Keratinocyte (primary cell): ENCODE results near the gene TTLL5. TPM values are rescaled to one million over a fixed set of nuclear protein-coding genes. Genes with fewer than 3 reads are reported as not detected.

Source experiments
- DNase-seq: peaks from one replicate; pipeline ENCODE4 v3.0.0-alpha.2; 2011; ENCODE audit warnings: low read depth, missing footprints, low spot score
- FAIRE-seq: peaks from 2 replicates; lab custom pipeline; 2011; peaks lifted over from hg19 to GRCh38; lab: Jason Lieb, UNC
- H2AFZ ChIP-seq: 2 replicates; pipeline ENCODE4 v1.6.0; 2012; ENCODE audit warnings: low read length, control low read depth, inconsistent platforms; ENCODE audit not compliant: control insufficient read depth
- H3K27ac ChIP-seq: 2 replicates; pipeline ENCODE4 v1.5.1; 2011; ENCODE audit warnings: low read length; ENCODE audit not compliant: control insufficient read depth, insufficient read depth
- H3K27me3 ChIP-seq: 3 replicates; pipeline ENCODE4 v1.6.0; 2011; ENCODE audit warnings: low read length; ENCODE audit not compliant: control insufficient read depth, insufficient read depth; ENCODE audit errors: extremely low read depth
- H3K36me3 ChIP-seq, 2 experiments: 2 replicates in 1 of 2; 3 replicates in 1 of 2; pipeline ENCODE4 v1.5.1; 2011; ENCODE audit warnings: low read length in 2 of 2, mild to moderate bottlenecking in 1 of 2; ENCODE audit not compliant: control insufficient read depth in 2 of 2, insufficient read depth in 2 of 2; ENCODE audit errors: extremely low read depth in 1 of 2
- H3K4me1 ChIP-seq: 3 replicates; pipeline ENCODE4 v1.5.1; 2011; ENCODE audit warnings: low read length; ENCODE audit not compliant: control insufficient read depth, insufficient read depth; ENCODE audit errors: extremely low read depth
- H3K4me2 ChIP-seq: 3 replicates; pipeline ENCODE4 v1.6.0; 2011; ENCODE audit warnings: low read depth, low read length; ENCODE audit not compliant: control insufficient read depth, insufficient read depth; ENCODE audit errors: extremely low read depth
- H3K4me3 ChIP-seq, 3 experiments: fragments of 200-600 bp in 1 of 3; sonication (generic) in 1 of 3; 2 replicates in 2 of 3; 3 replicates in 1 of 3; pipeline ENCODE4 v1.5.1; 2011 to 2016; ENCODE audit warnings: low read length in 3 of 3, mild to moderate bottlenecking in 3 of 3, control low read depth in 2 of 3, inconsistent platforms in 1 of 3, low read depth in 1 of 3, mixed read lengths in 1 of 3, mixed run types in 1 of 3, moderate library complexity in 1 of 3; ENCODE audit not compliant: control insufficient read depth in 2 of 3, insufficient read depth in 2 of 3; ENCODE audit errors: extremely low read depth in 1 of 3
- H3K79me2 ChIP-seq: 2 replicates; pipeline ENCODE4 v1.6.0; 2012; ENCODE audit warnings: low read length; ENCODE audit not compliant: control insufficient read depth, insufficient read depth
- H3K9ac ChIP-seq: 3 replicates; pipeline ENCODE4 v1.6.0; 2011; ENCODE audit warnings: low read length; ENCODE audit not compliant: control insufficient read depth, insufficient read depth; ENCODE audit errors: extremely low read depth
- H3K9me1 ChIP-seq: 3 replicates; pipeline ENCODE4 v1.6.0; 2011; ENCODE audit warnings: low read length; ENCODE audit not compliant: control insufficient read depth, insufficient read depth; ENCODE audit errors: extremely low read depth
- H3K9me3 ChIP-seq: 2 replicates; pipeline ENCODE4 v1.5.1; 2012; ENCODE audit warnings: low read depth, low read length; ENCODE audit not compliant: control insufficient read depth
- H4K20me1 ChIP-seq: 3 replicates; pipeline ENCODE4 v1.6.0; 2011; ENCODE audit warnings: low read length; ENCODE audit not compliant: control insufficient read depth, insufficient read depth; ENCODE audit errors: extremely low read depth
- EZH2 ChIP-seq: IDR thresholded peaks from one replicate; pipeline ENCODE4 v1.6.1; 2012; ENCODE audit warnings: inconsistent platforms, mild to moderate bottlenecking, low read length, moderate library complexity
- dilution Hi-C: fragments of 300-500 bp; cut with MboI; formaldehyde crosslinking; loops from one replicate; pipeline ENCODE4 v1.7.0; 2020; ENCODE audit warnings: low sequenced_read_pairs; ENCODE audit not compliant: extremely low pct_ligation_motif_present
- polyA plus RNA-seq, 5 experiments: library from polyadenylated mRNA; depleted of rRNA in 3 of 5; stranded (reverse) in 3 of 5; stranded (forward) in 1 of 5; unstranded in 1 of 5; fragments of >200 nt; gene quantifications; 1 replicate in 1 of 5; 2 replicates in 3 of 5; 3 replicates in 1 of 5; pipeline versions ENCODE4 v1.2.1 to v1.2.3, GENCODE V29; 2011 to 2012; ENCODE audit warnings: missing spikeins in 2 of 5, low read depth in 1 of 5, low replicate concordance in 1 of 5
- TF ChIP-seq, protein P1 (sequence below), 3 experiments: IDR thresholded peaks in 1 of 3; conservative IDR thresholded peaks in 1 of 3; optimal IDR thresholded peaks in 1 of 3; 2 replicates in 2 of 3; 3 replicates in 1 of 3; pipeline versions ENCODE3 to v1.5.1; 2011; ENCODE audit warnings: low read length in 3 of 3, mild to moderate bottlenecking in 3 of 3, moderate library complexity in 2 of 3, control low read depth in 1 of 3, inconsistent platforms in 1 of 3; ENCODE audit not compliant: insufficient read depth in 2 of 3; ENCODE audit errors: extremely low read depth in 1 of 3

Gene TTLL5
- polyA plus RNA-seq, 1 donor (not counting 4 experiments of a cell fraction or from before 2014, with no cell fraction given) = 20.7 TPM

DNA sequence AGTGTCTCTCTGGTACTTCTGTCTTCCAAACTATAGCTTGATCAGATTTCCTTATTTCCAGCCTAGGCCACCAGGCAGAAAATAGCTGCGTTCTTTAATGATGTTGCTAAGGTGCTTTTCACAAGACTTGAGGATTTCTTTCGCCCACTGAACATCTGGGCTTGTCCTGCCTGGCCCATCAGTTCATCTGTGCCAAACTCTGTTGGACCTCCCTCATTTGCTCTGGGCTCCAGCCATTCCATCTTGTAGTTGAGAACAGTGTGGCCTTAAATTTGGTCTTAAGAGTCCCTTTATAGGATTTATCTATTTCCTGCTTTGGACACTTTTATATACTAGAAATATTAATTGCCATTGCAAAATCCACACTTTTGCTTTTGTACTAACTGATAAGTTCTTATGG, 109.6 kb downstream of the TTLL5 start:
- FAIRE-seq = no peak
- Histone ChIP-seq H3K36me3 (peaks cover 3 to 4% of the 10 kb centered on the region in 2 experiments), H3K27ac (no peak overlapping the region), H3K27me3 (no peaks in the 10 kb centered on the region), H3K4me2 (no peak overlapping the region), H4K20me1 (no peaks in the 10 kb centered on the region), H3K4me3 (no peak overlapping the region), H3K9ac (no peak overlapping the region), H3K9me3 (no peaks in the 10 kb centered on the region), H3K79me2 (no peaks in the 10 kb centered on the region), H3K4me1 (no peaks in the 10 kb centered on the region), H3K9me1 (no peaks in the 10 kb centered on the region), H2AFZ (no peak overlapping the region)
- TF ChIP-seq, protein P1, sequence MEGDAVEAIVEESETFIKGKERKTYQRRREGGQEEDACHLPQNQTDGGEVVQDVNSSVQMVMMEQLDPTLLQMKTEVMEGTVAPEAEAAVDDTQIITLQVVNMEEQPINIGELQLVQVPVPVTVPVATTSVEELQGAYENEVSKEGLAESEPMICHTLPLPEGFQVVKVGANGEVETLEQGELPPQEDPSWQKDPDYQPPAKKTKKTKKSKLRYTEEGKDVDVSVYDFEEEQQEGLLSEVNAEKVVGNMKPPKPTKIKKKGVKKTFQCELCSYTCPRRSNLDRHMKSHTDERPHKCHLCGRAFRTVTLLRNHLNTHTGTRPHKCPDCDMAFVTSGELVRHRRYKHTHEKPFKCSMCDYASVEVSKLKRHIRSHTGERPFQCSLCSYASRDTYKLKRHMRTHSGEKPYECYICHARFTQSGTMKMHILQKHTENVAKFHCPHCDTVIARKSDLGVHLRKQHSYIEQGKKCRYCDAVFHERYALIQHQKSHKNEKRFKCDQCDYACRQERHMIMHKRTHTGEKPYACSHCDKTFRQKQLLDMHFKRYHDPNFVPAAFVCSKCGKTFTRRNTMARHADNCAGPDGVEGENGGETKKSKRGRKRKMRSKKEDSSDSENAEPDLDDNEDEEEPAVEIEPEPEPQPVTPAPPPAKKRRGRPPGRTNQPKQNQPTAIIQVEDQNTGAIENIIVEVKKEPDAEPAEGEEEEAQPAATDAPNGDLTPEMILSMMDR (optimal IDR thresholded peaks at IDR 0.05 in 1 of 3, IDR thresholded peaks at IDR 0.05 in 1 of 3, conservative IDR thresholded peaks at IDR 0.05 in 1 of 3; ENCODE audit: extremely low read depth in 1 of 3, insufficient read depth in 2 of 3, low read length in 3 of 3) = no peak
- TF ChIP-seq EZH2 = no peak
- dilution Hi-C loops = no loop called here
- DNase-seq = no peak

DNA sequence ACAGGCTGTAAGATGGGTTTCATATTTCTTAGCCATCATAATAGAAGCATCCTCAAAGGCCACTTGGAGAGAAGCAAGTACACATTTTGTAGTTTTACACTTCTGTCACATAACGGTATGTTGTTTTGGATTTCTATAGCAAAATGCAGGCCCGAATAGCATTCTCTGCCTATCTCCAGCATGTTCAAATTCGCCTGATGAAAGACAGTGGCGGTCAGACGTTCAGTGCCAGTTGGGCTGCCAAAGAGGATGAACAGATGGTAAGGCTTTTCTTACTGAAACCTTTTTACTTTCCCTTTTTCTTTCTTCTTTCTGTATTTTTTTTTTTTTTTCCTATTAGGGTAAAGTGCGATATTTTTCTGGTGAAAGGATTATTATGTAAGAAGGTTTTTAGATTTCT, 110.5 kb downstream of the TTLL5 start:
- Histone ChIP-seq H3K4me1 (no peaks in the 10 kb centered on the region), H3K4me3 (no peak overlapping the region), H3K4me2 (no peak overlapping the region), H3K27me3 (no peaks in the 10 kb centered on the region), H2AFZ (no peak overlapping the region), H3K9me3 (no peaks in the 10 kb centered on the region), H3K9me1 (no peaks in the 10 kb centered on the region), H3K27ac (no peak overlapping the region), H3K79me2 (no peaks in the 10 kb centered on the region), H4K20me1 (no peaks in the 10 kb centered on the region), H3K9ac (no peak overlapping the region), H3K36me3 (peaks cover 4 to 5% of the 10 kb centered on the region in 2 experiments)
- FAIRE-seq (no peak), DNase-seq (no peak)
- dilution Hi-C loops = no loop called here
- TF ChIP-seq EZH2 = no peak
- TF ChIP-seq, protein P1 (optimal IDR thresholded peaks at IDR 0.05 in 1 of 3, IDR thresholded peaks at IDR 0.05 in 1 of 3, conservative IDR thresholded peaks at IDR 0.05 in 1 of 3; ENCODE audit: extremely low read depth in 1 of 3, insufficient read depth in 2 of 3, low read length in 3 of 3) = no peak
